Caco-2 (cell line): ENCODE measurements around the gene VWA3A. TPM values are rescaled to one million over a fixed set of nuclear protein-coding genes. Genes with fewer than 3 reads are reported as not detected.

Source experiments
- BruUV-seq: library from RNA; stranded (reverse); fragments of 400-500 nt; replicated peaks from 2 replicates; lab custom pipeline; 2021; lab: Mats Ljungman, UMichigan
- CTCF ChIA-PET: fragments of 300-600 bp; sonication (Branson Sonifier 250); formaldehyde crosslinking; loops from one replicate; lab custom pipeline; 2022; ENCODE audit warnings: antibody characterized with exemption; lab: Charles Lee
- POLR2A ChIA-PET: fragments of 300-600 bp; sonication (Branson Sonifier 250); formaldehyde crosslinking; loops from one replicate; lab custom pipeline; 2022; ENCODE audit warnings: antibody characterized with exemption; lab: Charles Lee
- DNase-seq, 2 experiments: peaks; one replicate each; pipeline versions ENCODE4 v3.0.0 to v3.0.0-alpha.2; 2020 to 2022
- H3K27me3 ChIP-seq: replicated peaks from 2 replicates; pipeline ENCODE4 v1.6.0; 2011; ENCODE audit warnings: low read length; ENCODE audit not compliant: control insufficient read depth, insufficient read depth
- H3K36me3 ChIP-seq: 2 replicates; pipeline ENCODE4 v1.5.1; 2011; ENCODE audit warnings: low read length; ENCODE audit not compliant: control insufficient read depth, insufficient read depth
- H3K4me1 ChIP-seq: fragments of 250-450 bp; sonication (Bioruptor Pico); 2 replicates; pipeline ENCODE4 v1.5.1; 2020; ENCODE audit warnings: mild to moderate bottlenecking
- H3K4me3 ChIP-seq: 2 replicates; pipeline ENCODE4 v1.5.1; 2011; ENCODE audit warnings: low read depth, mild to moderate bottlenecking, control low read depth, low read length
- H3K9me3 ChIP-seq: fragments of 250-450 bp; sonication (Bioruptor Pico); 2 replicates; pipeline ENCODE4 v1.5.1; 2020; ENCODE audit warnings: mild to moderate bottlenecking, moderate library complexity
- H3K27ac Mint-ChIP-seq: one replicate; pipeline ENCODE4 v1.8.0; 2022; ENCODE audit warnings: mixed read lengths; ENCODE audit not compliant: unreplicated experiment
- H3K27me3 Mint-ChIP-seq: one replicate; pipeline ENCODE4 v1.8.0; 2022; ENCODE audit warnings: mixed read lengths; ENCODE audit not compliant: insufficient read depth, unreplicated experiment
- H3K36me3 Mint-ChIP-seq: one replicate; pipeline ENCODE4 v1.8.0; 2022; ENCODE audit warnings: mild to moderate bottlenecking, mixed read lengths; ENCODE audit not compliant: insufficient read depth, unreplicated experiment
- H3K4me1 Mint-ChIP-seq: one replicate; pipeline ENCODE4 v1.8.0; 2022; ENCODE audit warnings: low read depth, mixed read lengths; ENCODE audit not compliant: unreplicated experiment
- H3K4me3 Mint-ChIP-seq: one replicate; pipeline ENCODE4 v1.8.0; 2022; ENCODE audit warnings: mild to moderate bottlenecking, moderate library complexity, mixed read lengths; ENCODE audit not compliant: unreplicated experiment
- H3K9me3 Mint-ChIP-seq: one replicate; pipeline ENCODE4 v1.8.0; 2022; ENCODE audit warnings: mixed read lengths; ENCODE audit not compliant: unreplicated experiment
- intact Hi-C: fragments of 100-400 bp; cut with micrococcal nuclease; formaldehyde crosslinking; loops from one replicate; pipeline ENCODE4 v1.10.0; 2022; ENCODE audit not compliant: unreplicated experiment
- total RNA-seq: library from RNA; stranded (reverse); gene quantifications from 2 replicates; pipeline ENCODE4 v1.2.3, GENCODE V29; 2022
- TF ChIP-seq, protein P1 (sequence below), 2 experiments: fragments of 200-600 bp in 1 of 2; IDR thresholded peaks; 1 replicate in 1 of 2; 2 replicates in 1 of 2; pipeline versions ENCODE4 v1.5.1 to v1.8.0; 2011 to 2022; ENCODE audit warnings: antibody characterized with exemption in 1 of 2, control low read depth in 1 of 2, inconsistent platforms in 1 of 2, low read depth in 1 of 2, low read length in 1 of 2, mild to moderate bottlenecking in 1 of 2, moderate library complexity in 1 of 2; ENCODE audit not compliant: insufficient read depth in 1 of 2, severe bottlenecking in 1 of 2, unreplicated experiment in 1 of 2

The VWA3A gene
- total RNA-seq, 1 experiment from 2014 or later: not detected

- H3K4me1 ChIP-seq: no peaks in the 10 kb centered on the region
- H3K9me3 Mint-ChIP-seq: no peaks in the 10 kb centered on the region
- DNase-seq: no peak
- H3K9me3 ChIP-seq: no peaks in the 10 kb centered on the region
- no peaks in the 10 kb centered on the region for H3K27me3 Mint-ChIP-seq
- H3K4me1 Mint-ChIP-seq: no peaks in the 10 kb centered on the region
- H3K27ac Mint-ChIP-seq: no peak overlapping the region
- peaks cover 4% of the 10 kb centered on the region for H3K36me3 Mint-ChIP-seq
- H3K36me3 ChIP-seq: no peaks in the 10 kb centered on the region; the same call in 1 of the 2 replicates
- intact Hi-C loops: no loop called here
- BruUV-seq: no TSS peak
- ChIA-PET POLR2A (no interaction called here), CTCF (no interaction called here)
- H3K27me3 ChIP-seq: no peaks in the 10 kb centered on the region
- no peak overlapping the region for H3K4me3 ChIP-seq
- H3K4me3 Mint-ChIP-seq: no peak overlapping the region
- TF ChIP-seq, protein P1, sequence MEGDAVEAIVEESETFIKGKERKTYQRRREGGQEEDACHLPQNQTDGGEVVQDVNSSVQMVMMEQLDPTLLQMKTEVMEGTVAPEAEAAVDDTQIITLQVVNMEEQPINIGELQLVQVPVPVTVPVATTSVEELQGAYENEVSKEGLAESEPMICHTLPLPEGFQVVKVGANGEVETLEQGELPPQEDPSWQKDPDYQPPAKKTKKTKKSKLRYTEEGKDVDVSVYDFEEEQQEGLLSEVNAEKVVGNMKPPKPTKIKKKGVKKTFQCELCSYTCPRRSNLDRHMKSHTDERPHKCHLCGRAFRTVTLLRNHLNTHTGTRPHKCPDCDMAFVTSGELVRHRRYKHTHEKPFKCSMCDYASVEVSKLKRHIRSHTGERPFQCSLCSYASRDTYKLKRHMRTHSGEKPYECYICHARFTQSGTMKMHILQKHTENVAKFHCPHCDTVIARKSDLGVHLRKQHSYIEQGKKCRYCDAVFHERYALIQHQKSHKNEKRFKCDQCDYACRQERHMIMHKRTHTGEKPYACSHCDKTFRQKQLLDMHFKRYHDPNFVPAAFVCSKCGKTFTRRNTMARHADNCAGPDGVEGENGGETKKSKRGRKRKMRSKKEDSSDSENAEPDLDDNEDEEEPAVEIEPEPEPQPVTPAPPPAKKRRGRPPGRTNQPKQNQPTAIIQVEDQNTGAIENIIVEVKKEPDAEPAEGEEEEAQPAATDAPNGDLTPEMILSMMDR (IDR thresholded peaks at IDR 0.05; ENCODE audit: insufficient read depth in 1 of 2, low read depth in 1 of 2, low read length in 1 of 2, severe bottlenecking in 1 of 2, unreplicated experiment in 1 of 2): no peak
Measured at GRCh38 chr16:22086440-22086839, 5.9 kb upstream of the VWA3A start.

DNA sequence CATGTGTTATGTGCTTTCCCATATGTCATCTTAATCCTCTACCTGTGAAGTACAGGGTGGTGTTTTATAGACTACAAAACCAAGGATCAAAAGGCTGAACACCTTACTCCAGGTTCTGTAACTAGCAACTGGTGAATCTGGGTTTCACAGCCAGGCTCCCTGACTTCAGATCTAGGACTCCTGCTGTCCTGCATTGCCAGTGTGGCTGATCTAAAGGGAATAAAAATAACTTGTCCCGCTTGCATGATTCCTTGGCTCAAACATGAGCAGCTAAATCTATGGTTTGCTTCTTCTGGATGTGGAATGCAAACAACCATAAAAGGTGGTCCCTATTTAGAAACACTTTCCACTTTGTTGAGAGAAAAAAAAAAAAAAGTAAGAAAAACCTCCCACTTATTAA, 3.7 kb upstream of the VWA3A start:
- H3K36me3 ChIP-seq: no peaks in the 10 kb centered on the region; the same call in 1 of the 2 replicates
- H3K27me3 Mint-ChIP-seq: no peaks in the 10 kb centered on the region
- no peaks in the 10 kb centered on the region for H3K9me3 ChIP-seq
- no peaks in the 10 kb centered on the region for H3K4me1 Mint-ChIP-seq
- no peaks in the 10 kb centered on the region for H3K36me3 Mint-ChIP-seq
- H3K9me3 Mint-ChIP-seq: no peaks in the 10 kb centered on the region
- ChIA-PET CTCF (no interaction called here), POLR2A (no interaction called here)
- BruUV-seq: no TSS peak
- H3K4me3 ChIP-seq: no peak overlapping the region
- H3K4me1 ChIP-seq: no peaks in the 10 kb centered on the region
- H3K4me3 Mint-ChIP-seq: no peak overlapping the region
- no peak for DNase-seq
- intact Hi-C loops: no loop called here
- no peak overlapping the region for H3K27ac Mint-ChIP-seq
- TF ChIP-seq, protein P1 (IDR thresholded peaks at IDR 0.05; ENCODE audit: insufficient read depth in 1 of 2, low read depth in 1 of 2, low read length in 1 of 2, severe bottlenecking in 1 of 2, unreplicated experiment in 1 of 2): no peak
- no peaks in the 10 kb centered on the region for H3K27me3 ChIP-seq

DNA sequence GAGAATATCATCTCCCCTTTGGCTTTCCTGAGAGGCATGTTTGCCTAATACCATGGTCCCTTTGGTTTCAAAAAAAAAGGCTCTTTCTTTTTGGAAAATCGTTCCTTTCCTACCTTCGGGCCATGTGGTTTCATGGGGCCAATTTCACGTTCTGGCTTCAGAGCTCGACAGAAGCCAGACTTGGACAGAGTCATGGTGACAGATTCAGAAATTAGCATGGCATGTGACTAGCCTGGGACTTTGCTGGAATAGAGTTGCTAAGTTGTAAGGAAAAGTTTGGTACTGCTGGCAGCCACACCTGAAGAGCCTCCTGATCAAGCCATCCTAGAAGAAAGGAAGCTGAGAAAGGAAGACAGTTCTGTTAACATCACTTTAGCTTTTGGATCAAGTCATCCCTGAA, 2.4 kb upstream of the VWA3A start:
- H3K27ac Mint-ChIP-seq: no peak overlapping the region
- TF ChIP-seq, protein P1 (IDR thresholded peaks at IDR 0.05; ENCODE audit: insufficient read depth in 1 of 2, low read depth in 1 of 2, low read length in 1 of 2, severe bottlenecking in 1 of 2, unreplicated experiment in 1 of 2): no peak
- H3K4me3 Mint-ChIP-seq: no peak overlapping the region
- H3K9me3 Mint-ChIP-seq: no peaks in the 10 kb centered on the region
- BruUV-seq: no TSS peak
- Histone ChIP-seq H3K27me3 (no peaks in the 10 kb centered on the region), H3K36me3 (no peaks in the 10 kb centered on the region; the same call in 1 of the 2 replicates), H3K9me3 (no peaks in the 10 kb centered on the region), H3K4me3 (no peak overlapping the region), H3K4me1 (no peaks in the 10 kb centered on the region)
- H3K4me1 Mint-ChIP-seq: no peaks in the 10 kb centered on the region
- intact Hi-C loops: no loop called here
- ChIA-PET CTCF (interaction anchor here (0.6 to 1.7 kb wide), 4 partner anchors 9 to 27 kb away, joined by 3 to 5 read pairs (median 3); no protein-coding TSS in a partner anchor), POLR2A (interaction anchor here (0.7 kb wide), 1 partner anchor 101 kb away, joined by 3 read pairs; no protein-coding TSS in a partner anchor)
- H3K27me3 Mint-ChIP-seq: no peaks in the 10 kb centered on the region
- no peaks in the 10 kb centered on the region for H3K36me3 Mint-ChIP-seq
- DNase-seq: no peak
